Psoas muscle (tissue), 8 donors: Measurements from ENCODE around the gene DENND2C. TPM values are rescaled to one million over a fixed set of nuclear protein-coding genes. Genes with fewer than 3 reads are reported as not detected.

Experiments used
- ATAC-seq, 4 donors: fragments of 200-7000 bp; cut with Tn5 transposase; one replicate each; pipeline ENCODE4 v1.9.1; 2020; ENCODE audit warnings: moderate library complexity in 3 of 4, mild to moderate bottlenecking in 2 of 4
- DNase-seq, 2 donors: peaks; one replicate each; pipeline ENCODE4 v3.0.0-alpha.2; 2020
- H3K27ac ChIP-seq: fragments of 200-600 bp; one replicate; pipeline ENCODE4 v1.8.0; 2022
- H3K27me3 ChIP-seq, 3 donors: fragments of 200-600 bp in 1 of 3; one replicate each; pipeline versions ENCODE4 v1.6.1 to v1.8.0; 2013 to 2022; ENCODE audit warnings: low read length in 2 of 3, mild to moderate bottlenecking in 2 of 3, moderate library complexity in 1 of 3; ENCODE audit not compliant: insufficient read depth in 3 of 3
- H3K36me3 ChIP-seq, 2 donors: fragments of 200-600 bp in 1 of 2; one replicate each; pipeline versions ENCODE4 v1.6.1 to v1.8.0; 2013 to 2022; ENCODE audit warnings: low read depth in 1 of 2, mild to moderate bottlenecking in 1 of 2, moderate library complexity in 1 of 2; ENCODE audit not compliant: insufficient read depth in 1 of 2
- H3K4me1 ChIP-seq: fragments of 200-600 bp; one replicate; pipeline ENCODE4 v1.8.0; 2022
- H3K4me3 ChIP-seq: fragments of 200-600 bp; one replicate; pipeline ENCODE4 v1.8.0; 2022; ENCODE audit warnings: mild to moderate bottlenecking
- H3K9me3 ChIP-seq: fragments of 200-600 bp; one replicate; pipeline ENCODE4 v1.8.0; 2022
- WGBS, 3 donors: extraction: QIAGEN DNeasy Blood & Tissue Kit; methylation state at CpG; one replicate each; pipeline versions ENCODE4 v1.1.6 to v1.1.7; 2013; 5-methylcytosine and 5-hydroxymethylcytosine counted together
- intact Hi-C, 2 donors: fragments of 100-400 bp; cut with DNase I; formaldehyde crosslinking; loops; one replicate each; pipeline versions ENCODE4 v1.11.0 to v1.14.2; 2022
- polyA plus RNA-seq, 3 donors: library from polyadenylated mRNA; stranded (reverse); fragments of 200-250 nt; gene quantifications; one replicate each; pipeline ENCODE4 v1.2.3, GENCODE V29; 2013
- total RNA-seq, 4 donors: library from RNA; stranded (reverse); fragmentation: NEBNext Ultra II Directional in 2 of 4; extraction: Animal tissue kit (Norgen Biotek cat#: 25700) in 2 of 4; gene quantifications; one replicate each; pipeline versions ENCODE4 v1.2.1 to v1.2.4, GENCODE V29; 2021 to 2023
- TF ChIP-seq, protein P1 (sequence below): fragments of 200-600 bp; IDR thresholded peaks from one replicate; pipeline ENCODE4 v1.8.0; 2022; ENCODE audit warnings: antibody characterized with exemption
- donor health status: healthy with polysubstance abuse.
- donor health status: DM: no; HTN: no; CAD: no; lungs with moderate emphysema.
- donor health status: Bipolar disorder and iron deficiency.
- donor health status: healthy.
- donor health status: DM: yes; HTN: yes; CAD: no.
- donor health status: DM: no; HTN: no; CAD: no.
- donor health status: DM: no; HTN: no; CAD: no.
- donor health status: DM: yes; HTN: yes; CAD: no.

The DENND2C gene
- total and polyA plus RNA-seq, 7 donors: 1.4 to 18.3 (median 13.3) TPM

DNA sequence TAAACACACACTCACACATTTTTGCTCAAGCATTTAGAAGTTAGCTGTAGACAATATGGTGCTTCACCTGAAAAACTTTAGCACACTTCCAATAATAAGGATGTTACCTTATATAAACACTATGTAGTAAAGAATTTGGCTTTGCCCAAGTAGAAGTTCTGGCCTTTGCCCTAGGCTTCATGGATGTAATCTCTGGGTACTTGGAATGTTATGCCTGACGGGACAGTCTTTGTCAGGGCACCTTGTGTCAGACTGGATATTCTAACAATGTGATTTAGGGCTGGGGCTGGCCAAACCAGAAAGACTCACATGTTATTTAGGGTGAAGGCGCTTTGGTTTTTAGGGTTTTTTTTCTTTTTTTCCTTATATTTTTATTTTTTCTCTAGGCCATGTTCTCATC, 124.1 kb downstream of the DENND2C start:
- ATAC-seq (no peak), DNase-seq (no peak)
- intact Hi-C loops: no loop called here
- no peak overlapping the region for H3K27ac ChIP-seq
- no peak overlapping the region for H3K4me3 ChIP-seq
- H3K36me3 ChIP-seq: peaks cover 0 to 21% of the 10 kb centered on the region in 2 donors
- TF ChIP-seq, protein P1, sequence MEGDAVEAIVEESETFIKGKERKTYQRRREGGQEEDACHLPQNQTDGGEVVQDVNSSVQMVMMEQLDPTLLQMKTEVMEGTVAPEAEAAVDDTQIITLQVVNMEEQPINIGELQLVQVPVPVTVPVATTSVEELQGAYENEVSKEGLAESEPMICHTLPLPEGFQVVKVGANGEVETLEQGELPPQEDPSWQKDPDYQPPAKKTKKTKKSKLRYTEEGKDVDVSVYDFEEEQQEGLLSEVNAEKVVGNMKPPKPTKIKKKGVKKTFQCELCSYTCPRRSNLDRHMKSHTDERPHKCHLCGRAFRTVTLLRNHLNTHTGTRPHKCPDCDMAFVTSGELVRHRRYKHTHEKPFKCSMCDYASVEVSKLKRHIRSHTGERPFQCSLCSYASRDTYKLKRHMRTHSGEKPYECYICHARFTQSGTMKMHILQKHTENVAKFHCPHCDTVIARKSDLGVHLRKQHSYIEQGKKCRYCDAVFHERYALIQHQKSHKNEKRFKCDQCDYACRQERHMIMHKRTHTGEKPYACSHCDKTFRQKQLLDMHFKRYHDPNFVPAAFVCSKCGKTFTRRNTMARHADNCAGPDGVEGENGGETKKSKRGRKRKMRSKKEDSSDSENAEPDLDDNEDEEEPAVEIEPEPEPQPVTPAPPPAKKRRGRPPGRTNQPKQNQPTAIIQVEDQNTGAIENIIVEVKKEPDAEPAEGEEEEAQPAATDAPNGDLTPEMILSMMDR: no peak
- no peaks in the 10 kb centered on the region for H3K27me3 ChIP-seq
- H3K4me1 ChIP-seq: no peaks in the 10 kb centered on the region
- 82 to 88% (median 83%) methylated on average over 2 of the region's 2 CpGs for WGBS, 3 donors
- no peaks in the 10 kb centered on the region for H3K9me3 ChIP-seq

DNA sequence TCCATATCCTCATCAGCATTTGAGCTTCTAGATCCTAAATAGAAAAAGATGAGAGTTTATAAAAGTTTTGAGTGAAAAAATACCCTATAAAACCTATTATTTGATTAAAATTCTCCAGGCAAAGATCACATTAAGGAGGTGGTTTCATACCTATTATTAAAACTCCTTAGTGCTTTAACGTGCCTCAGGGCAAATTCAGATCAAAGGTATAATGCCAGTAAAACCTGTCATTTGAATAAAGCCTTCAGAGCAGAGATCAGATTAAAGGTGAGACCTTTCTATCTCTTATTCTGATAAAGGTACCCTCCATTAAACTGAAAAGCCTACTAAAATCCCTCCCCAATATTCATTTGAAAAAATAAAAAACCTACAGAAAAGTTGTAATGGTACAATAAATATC, 124.5 kb downstream of the DENND2C start:
- intact Hi-C loops: no loop called here
- no peaks in the 10 kb centered on the region for H3K27me3 ChIP-seq
- no peaks in the 10 kb centered on the region for H3K4me1 ChIP-seq
- peaks cover 0 to 21% of the 10 kb centered on the region in 2 donors for H3K36me3 ChIP-seq
- WGBS, 3 donors: 63 to 74% (median 65%) methylated on average over 1 of the region's 1 CpG
- H3K9me3 ChIP-seq: no peaks in the 10 kb centered on the region
- TF ChIP-seq, protein P1: no peak
- DNase-seq: no peak
- no peak overlapping the region for H3K27ac ChIP-seq
- no peak for ATAC-seq
- H3K4me3 ChIP-seq: no peak overlapping the region

DNA sequence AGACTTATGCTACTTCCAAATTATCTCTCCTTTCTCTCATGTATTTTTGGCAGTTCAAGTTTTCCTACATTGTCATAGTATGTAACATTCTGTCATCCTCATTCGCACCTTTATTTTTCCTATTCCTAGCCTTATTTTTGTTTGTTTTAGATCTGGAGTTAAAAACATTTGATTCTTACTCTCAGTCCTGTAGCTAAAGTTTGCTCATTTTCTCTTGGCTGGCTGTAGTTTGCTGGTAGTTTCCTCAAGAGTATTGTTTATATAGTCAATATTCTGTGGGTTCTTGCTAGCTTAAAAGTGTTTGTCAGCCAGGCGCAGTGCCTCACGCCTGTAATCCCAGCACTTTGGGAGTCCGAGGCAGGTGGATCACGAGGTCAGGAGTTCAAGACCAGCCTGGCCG, 129.0 kb downstream of the DENND2C start:
- Histone ChIP-seq H3K27ac (no peak overlapping the region), H3K4me1 (no peaks in the 10 kb centered on the region), H3K9me3 (no peaks in the 10 kb centered on the region), H3K27me3 (no peaks in the 10 kb centered on the region), H3K36me3 (peaks cover 0 to 30% of the 10 kb centered on the region in 2 donors), H3K4me3 (no peak overlapping the region)
- WGBS, 3 donors: 65 to 84% (median 78%) methylated on average over 6 of the region's 6 CpGs
- no peak for DNase-seq
- no peak for ATAC-seq
- TF ChIP-seq, protein P1: no peak
- intact Hi-C loops: no loop called here

DNA sequence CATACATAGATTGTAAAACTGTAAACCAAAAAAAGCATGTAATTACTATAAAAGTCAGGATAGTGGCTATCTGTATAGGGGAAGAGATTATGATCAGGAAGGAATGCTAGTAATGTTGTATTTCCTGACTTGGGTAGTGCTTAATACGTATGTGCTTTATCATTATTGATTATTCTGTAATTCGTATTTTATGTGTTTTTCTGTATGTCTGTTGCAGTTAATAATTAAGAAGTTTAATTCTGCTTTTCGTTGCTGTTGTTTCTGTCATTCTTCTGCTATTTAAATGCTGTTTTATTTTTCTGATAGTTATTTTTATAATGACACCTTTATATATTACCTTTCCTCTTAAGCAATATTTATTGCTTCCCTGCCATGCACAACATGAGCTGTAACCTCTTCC, 129.6 kb downstream of the DENND2C start:
- no peak for ATAC-seq
- Histone ChIP-seq H3K27me3 (no peaks in the 10 kb centered on the region), H3K4me1 (no peaks in the 10 kb centered on the region), H3K9me3 (no peaks in the 10 kb centered on the region), H3K4me3 (no peak overlapping the region), H3K36me3 (peaks cover 0 to 25% of the 10 kb centered on the region in 2 donors), H3K27ac (no peak overlapping the region)
- 70 to 81% (median 73%) methylated on average over 3 of the region's 3 CpGs for WGBS, 3 donors
- no peak for DNase-seq
- intact Hi-C loops: no loop called here
- TF ChIP-seq, protein P1: no peak

DNA sequence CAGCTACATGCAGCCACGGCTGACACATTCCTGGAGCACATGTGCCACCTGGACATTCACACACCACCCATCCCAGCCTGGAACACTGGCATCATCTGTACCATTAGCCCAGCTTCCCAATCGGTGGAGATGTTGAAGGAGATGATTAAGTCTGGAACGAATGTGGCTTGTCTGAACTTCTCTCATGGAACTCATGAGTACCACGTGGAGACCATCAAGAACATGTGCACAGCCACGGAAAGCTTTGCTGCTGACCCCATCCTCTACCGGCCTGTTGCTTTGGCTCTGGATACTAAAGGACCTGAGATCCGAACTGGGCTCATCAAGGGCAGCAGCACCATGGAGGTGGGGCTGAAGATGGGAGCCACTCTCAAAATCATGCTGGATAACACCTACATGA, 133.8 kb downstream of the DENND2C start:
- Histone ChIP-seq H3K27me3 (no peaks in the 10 kb centered on the region), H3K36me3 (peaks cover 0 to 10% of the 10 kb centered on the region in 2 donors), H3K27ac (no peak overlapping the region), H3K9me3 (no peaks in the 10 kb centered on the region), H3K4me1 (no peaks in the 10 kb centered on the region), H3K4me3 (no peak overlapping the region)
- TF ChIP-seq, protein P1: no peak
- ATAC-seq (no peak), DNase-seq (no peak)
- intact Hi-C loops: no loop called here
- 86 to 90% (median 89%) methylated on average over 7 of the region's 7 CpGs for WGBS, 3 donors
